ENCODE results near the gene PPP4R4. TPM values are rescaled to one million over a fixed set of nuclear protein-coding genes. Genes with fewer than 3 reads are reported as not detected.

Gene PPP4R4
- total RNA-seq, 1 experiment from 2014 or later: 3.9 TPM

- Histone ChIP-seq H3K27me3 (ENCODE audit: insufficient read depth, low read length) (no peaks in the 10 kb centered on the region), H4K5ac (ENCODE audit: insufficient read length, low read depth, low read length) (no peak overlapping the region), H3K4ac (ENCODE audit: low read depth, low read length) (no peak overlapping the region), H3K79me2 (ENCODE audit: insufficient read depth, low read length) (no peaks in the 10 kb centered on the region), H3T11ph (ENCODE audit: low read length) (no peak overlapping the region), H3K56ac (ENCODE audit: insufficient read length, low read depth, low read length) (no peak overlapping the region), H2BK12ac (ENCODE audit: insufficient read length, low read depth, low read length) (no peak overlapping the region), H3K4me2 (ENCODE audit: insufficient read depth, insufficient read length, low read length) (no peak overlapping the region), H2AK5ac (ENCODE audit: insufficient read length, low read length) (no peak overlapping the region), H3K9me3 (ENCODE audit: control insufficient read depth, low read depth, low read length) (no peaks in the 10 kb centered on the region), H2BK15ac (ENCODE audit: low read depth, low read length) (no peak overlapping the region), H3K18ac (ENCODE audit: insufficient read length, low read depth, low read length) (no peak overlapping the region), H4K8ac (replicated peaks; ENCODE audit: insufficient read length, low read depth, low read length) (no peak overlapping the region), H2AFZ (ENCODE audit: low read length) (no peak overlapping the region), H4K91ac (ENCODE audit: insufficient read length, low read depth, low read length) (no peak overlapping the region), H2BK20ac (ENCODE audit: low read depth, low read length, poor library complexity, severe bottlenecking) (no peak overlapping the region), H2BK5ac (ENCODE audit: insufficient read length, low read length) (no peak overlapping the region), H3K23me2 (ENCODE audit: insufficient read length, low read depth, low read length, poor library complexity, severe bottlenecking) (no peaks in the 10 kb centered on the region), H3K79me1 (ENCODE audit: insufficient read depth, low read depth, low read length, poor library complexity, severe bottlenecking) (peaks cover 3% of the 10 kb centered on the region), H3K4me1 (ENCODE audit: insufficient read depth, low read length) (0 out of 2 replicates have a peak, but pooled peaks cover 3% of the 10 kb centered on the region), H3K27ac (ENCODE audit: insufficient read length, low read depth, low read length) (no peak overlapping the region), H4K20me1 (ENCODE audit: control insufficient read depth, insufficient read depth, insufficient read length) (no peaks in the 10 kb centered on the region), H3K14ac (ENCODE audit: insufficient read depth, low read length) (no peak overlapping the region), H3K9ac (ENCODE audit: extremely low read depth, insufficient read length, low read length) (no peak overlapping the region), H2BK120ac (ENCODE audit: low read depth, low read length, poor library complexity, severe bottlenecking) (no peak overlapping the region), H3K23ac (ENCODE audit: insufficient read length, low read depth, low read length) (no peak overlapping the region)
- no peak overlapping the region for H3K4me3 Mint-ChIP-seq
- no peaks in the 10 kb centered on the region for H3K27me3 Mint-ChIP-seq (ENCODE audit: low read depth)
- no peak for DNase-seq
- no CpG with 5 or more reads among the region's 1 CpG for WGBS (ENCODE audit: extremely low coverage, insufficient read length, low lambda C conversion rate)
- H3K4me1 Mint-ChIP-seq: peaks cover 25 to 29% of the 10 kb centered on the region in 2 experiments
- TF ChIP-seq CTCF (conservative IDR thresholded peaks at IDR 0.05): no peak
- H3K27ac Mint-ChIP-seq: no peak overlapping the region; a peak in 1 of 7 replicates
- peaks cover 14 to 15% of the 10 kb centered on the region in 2 experiments for H3K9me3 Mint-ChIP-seq
- H3K36me3 Mint-ChIP-seq (ENCODE audit: insufficient read depth in 1 of 3, low read depth in 3 of 3): peaks cover 6 to 26% (median 14%) of the 10 kb centered on the region in 3 experiments; a peak in 6 of 7 replicates
Observed at GRCh38 chr14:94192536-94192935, 18.4 kb downstream of the PPP4R4 start.
